Stimulated activated CD4-positive, alpha-beta T cell treated with anti-CD3 and anti-CD28 coated beads, TNF-alpha, amount 100 ng/mL, for 4 hours (primary cell): ENCODE results near the gene TXNDC8.

Source experiments
- DNase-seq, 3 experiments: peaks; one replicate each; pipeline ENCODE4 v3.0.0-alpha.2; 2020; ENCODE audit warnings: low read depth in 3 of 3

Gene TXNDC8

DNA sequence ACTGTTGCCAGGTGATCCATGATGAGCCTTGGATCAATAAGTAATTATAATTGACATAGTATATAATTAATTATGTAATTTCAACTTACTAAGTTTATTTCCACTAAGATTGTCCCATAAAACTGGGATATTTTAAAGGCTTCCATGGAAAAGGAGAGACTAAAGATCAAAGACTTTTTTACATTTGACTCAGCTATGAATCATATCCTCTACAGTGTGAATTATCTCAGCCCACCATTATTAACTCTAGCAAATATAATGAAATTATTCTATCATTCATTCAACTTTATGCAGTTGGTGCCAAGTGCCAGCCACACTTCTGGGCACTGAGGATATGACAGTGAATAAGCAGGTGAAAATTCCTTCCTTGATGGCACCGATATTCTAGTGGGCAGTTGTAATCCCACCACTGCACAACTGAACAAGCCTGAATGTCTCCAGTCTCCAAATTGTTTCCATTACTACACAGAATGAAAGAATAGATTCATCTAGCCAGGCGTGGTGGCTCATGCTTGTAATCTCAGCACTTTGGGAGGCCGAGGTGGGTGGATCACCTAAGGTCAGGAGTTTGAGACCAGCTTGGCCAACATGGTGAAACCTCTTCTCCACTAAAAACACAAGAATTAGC, 59.5 kb downstream of the TXNDC8 start:
- no peak for DNase-seq

GRCh38 chr9:110276781-110277180, 60.9 kb downstream of the TXNDC8 start:
- no peak for DNase-seq

DNA sequence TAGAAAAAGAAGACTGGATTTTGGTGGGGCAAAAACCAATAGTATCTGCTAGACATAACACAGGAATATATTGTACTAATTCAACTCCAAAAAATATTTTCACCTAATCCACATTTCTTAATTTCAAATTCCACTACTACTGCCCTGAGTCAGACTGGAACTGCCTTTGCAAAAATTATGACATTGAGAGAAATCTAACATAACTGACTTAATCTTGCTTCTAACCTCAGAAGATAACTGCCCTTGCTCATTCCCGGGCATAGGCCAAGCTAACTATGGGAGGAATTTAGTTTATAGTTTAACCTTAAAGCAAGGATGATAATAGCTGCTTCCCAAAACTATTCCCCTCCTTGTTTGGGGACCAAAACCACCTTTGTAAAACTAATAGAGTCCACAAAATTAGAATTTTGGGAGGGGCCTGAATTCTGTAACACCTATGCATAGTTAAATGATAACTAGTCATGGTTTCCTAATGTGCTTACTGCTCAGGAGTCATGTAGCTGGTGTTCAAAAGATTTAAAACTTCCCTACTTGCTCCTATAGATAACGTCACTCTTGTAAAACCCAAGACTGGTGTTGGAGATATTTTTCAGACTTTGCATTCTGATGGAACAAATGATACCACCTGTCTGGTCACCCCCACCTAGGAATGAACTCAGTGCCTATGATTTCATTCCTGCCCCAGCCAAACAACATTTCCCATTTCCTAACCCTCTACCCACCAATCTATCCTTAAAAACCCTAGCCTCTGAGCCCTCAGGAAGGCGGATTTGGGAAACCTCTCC, 67.3 kb downstream of the TXNDC8 start:
- no peak for DNase-seq

DNA sequence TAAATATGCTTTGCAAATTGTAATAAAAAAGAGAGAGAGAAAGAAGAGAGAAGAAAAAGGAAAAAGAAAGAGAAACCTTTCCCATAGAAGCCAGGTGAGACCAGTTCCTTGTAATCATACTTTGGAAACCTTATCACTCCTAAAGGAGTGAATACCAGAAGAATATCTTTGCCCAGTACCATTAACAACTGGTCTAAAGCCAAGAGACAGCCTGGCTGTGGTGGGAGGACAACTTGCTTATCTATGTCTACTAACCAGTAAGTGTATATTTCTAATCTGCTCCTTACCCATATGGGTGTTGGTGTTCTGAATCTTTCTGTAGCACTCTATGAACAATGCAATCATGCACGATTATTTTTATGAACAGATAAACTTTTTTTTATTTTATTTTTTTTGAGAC, 70.9 kb downstream of the TXNDC8 start:
- no peak for DNase-seq

DNA sequence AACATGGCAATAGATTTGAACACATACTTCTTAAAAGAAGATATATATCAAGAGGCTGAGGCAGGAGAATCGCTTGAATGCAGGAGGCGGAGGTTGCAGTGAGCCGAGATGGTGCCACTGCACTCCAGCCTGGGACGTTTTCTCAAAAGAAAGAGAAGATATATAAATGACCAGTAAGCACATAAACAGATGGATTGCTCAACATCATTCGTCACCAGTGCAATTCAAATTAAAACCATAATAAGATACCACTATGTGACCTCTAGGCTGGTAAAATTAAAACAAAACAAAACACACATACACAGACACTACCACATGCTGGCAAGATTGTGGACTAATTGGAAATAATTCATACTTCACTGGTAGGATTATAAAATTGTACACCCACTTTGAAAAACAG, 76.0 kb downstream of the TXNDC8 start:
- no peak for DNase-seq

- no peak for DNase-seq
Observed at GRCh38 chr9:110260911-110261310, 76.8 kb downstream of the TXNDC8 start.

- DNase-seq, result no peak
Observed at GRCh38 chr9:110259566-110259965, 78.1 kb downstream of the TXNDC8 start.

DNA sequence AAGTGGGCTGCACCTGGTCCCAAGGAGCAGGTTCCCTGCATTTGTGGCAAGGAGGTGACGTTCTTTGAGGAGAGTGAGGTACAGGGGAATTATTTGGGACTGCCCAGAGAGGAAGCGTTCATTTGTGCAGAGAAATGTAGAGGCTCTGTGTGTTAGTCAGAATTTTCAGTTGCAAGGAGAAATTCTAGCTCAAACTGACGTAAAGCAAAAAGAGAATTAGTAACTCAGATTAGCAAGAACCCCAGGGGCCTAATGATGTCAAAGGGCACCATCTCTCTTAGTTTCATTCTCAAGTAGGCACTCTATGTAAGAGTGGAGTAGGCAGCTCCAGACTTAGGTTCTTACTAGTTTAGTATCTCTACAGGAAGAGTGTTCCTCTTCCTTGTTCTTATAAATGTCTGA, 79.0 kb downstream of the TXNDC8 start:
- DNase-seq, result no peak

DNA sequence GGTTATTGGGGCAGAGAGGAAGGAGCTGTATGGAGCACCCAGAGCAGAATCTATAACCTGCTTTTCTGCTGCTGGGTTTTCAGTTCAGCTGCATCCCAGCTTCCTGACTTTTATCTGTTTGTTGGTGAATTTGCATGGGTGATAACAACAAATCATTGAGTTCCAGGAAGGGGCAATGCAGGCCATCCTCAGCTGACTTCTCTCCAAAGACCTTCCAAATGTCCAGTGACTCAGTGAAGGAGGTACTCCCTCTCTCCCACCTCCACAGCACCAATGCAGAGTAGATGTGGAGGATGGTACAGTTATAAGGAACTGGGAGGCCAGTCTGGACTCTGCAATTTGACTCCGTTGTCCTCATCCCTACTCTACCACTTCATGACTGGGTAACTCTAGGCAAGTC, 79.7 kb downstream of the TXNDC8 start:
- DNase-seq, result no peak

DNA sequence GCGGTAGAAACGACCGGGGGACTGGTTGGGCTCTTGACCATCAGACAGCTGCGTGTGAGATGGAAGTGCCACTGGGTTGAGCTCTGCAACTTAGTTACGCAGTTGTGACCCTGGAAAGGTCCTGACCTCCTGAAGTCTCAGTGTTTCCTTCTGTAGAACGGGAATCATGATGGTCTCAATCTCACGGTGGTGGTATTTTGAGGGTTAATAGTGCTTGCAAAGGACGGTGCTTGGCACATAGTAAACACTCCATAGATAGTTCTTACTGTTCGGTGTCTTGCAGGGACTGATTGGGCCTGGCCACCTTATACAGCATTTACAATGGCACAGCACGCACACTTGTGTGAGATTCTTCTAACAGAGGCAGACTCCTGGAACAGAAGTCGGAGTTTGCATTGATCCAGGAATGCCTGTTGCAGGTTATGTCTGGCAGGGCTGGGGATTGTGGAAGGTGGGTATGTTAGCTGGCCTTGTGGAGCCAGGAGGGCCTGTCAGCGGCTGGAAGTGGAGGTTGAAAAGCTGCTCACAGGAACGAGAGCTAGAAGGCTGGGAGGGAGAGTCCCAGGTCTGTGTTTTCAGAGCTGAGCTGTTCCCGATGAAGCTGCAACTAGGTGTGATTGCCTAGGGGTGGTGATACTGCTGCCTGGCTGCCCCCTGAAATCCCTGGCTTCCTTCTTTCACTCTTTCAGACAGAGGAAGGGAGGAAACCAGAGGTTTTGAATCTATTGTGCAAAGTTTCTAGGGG, 80.4 kb downstream of the TXNDC8 start:
- no peak for DNase-seq

- DNase-seq, result peak; percentile 72 to 88 (median 80)
Observed at GRCh38 chr9:110256380-110257096, 81.1 kb downstream of the TXNDC8 start, which contains the start of gene TXN. TXN (minus strand) TSS chr9:110256507; CDS start chr9:110256435, 72 bp downstream.

- DNase-seq, result peak; percentile 8 to 41 (median 10)
Observed at GRCh38 chr9:110255463-110256379, 81.9 kb downstream of the TXNDC8 start.

GRCh38 chr9:110255034-110255462, 82.6 kb downstream of the TXNDC8 start:
- no peak for DNase-seq

- DNase-seq, result no peak
Observed at GRCh38 chr9:110254500-110254899, 83.2 kb downstream of the TXNDC8 start.
